A549 (cell line): ENCODE measurements around the gene PTPRS. TPM values are rescaled to one million over a fixed set of nuclear protein-coding genes. Genes with fewer than 3 reads are reported as not detected.

Experiments used
- ATAC-seq, 2 experiments: fragments of 200-7000 bp in 1 of 2; fragments of >200 bp in 1 of 2; cut with Nextera tagmentation in 1 of 2; cut with Tn5 transposase in 1 of 2; 3 replicates each; pipeline versions ENCODE4 v1.8.0 to v1.9.1; 2018 to 2020; ENCODE audit warnings: mild to moderate bottlenecking in 1 of 2, moderate library complexity in 1 of 2
- CTCF ChIA-PET: fragments of 300-600 bp; sonication (Branson Sonifier 250); formaldehyde crosslinking; extraction: SDS; loops from one replicate; lab custom pipeline; 2021; ENCODE audit warnings: antibody characterized with exemption, inconsistent platforms; lab: Yijun Ruan, JAX
- POLR2A ChIA-PET: fragments of 350-600 bp; formaldehyde crosslinking; extraction: SDS; loops from one replicate; lab custom pipeline; 2021; ENCODE audit warnings: antibody characterized with exemption, inconsistent platforms; lab: Yijun Ruan, JAX
- DNase-seq, 2 experiments: peaks; one replicate each; pipeline versions ENCODE4 v3.0.0 to v3.0.0-alpha.2; 2011 to 2016; ENCODE audit warnings: low read depth in 1 of 2, low spot score in 1 of 2
- FAIRE-seq: peaks from 2 replicates; lab custom pipeline; 2011; peaks lifted over from hg19 to GRCh38; lab: Jason Lieb, UNC
- H3K27ac ChIP-seq, 2 experiments: fragments of >200 bp; sonication (Bioruptor Twin); formaldehyde crosslinking; 3 replicates each; pipeline ENCODE4 v1.5.1; 2016 to 2017
- H3K4me1 ChIP-seq: fragments of >200 bp; sonication (Bioruptor Twin); formaldehyde crosslinking; 3 replicates; pipeline ENCODE4 v1.6.1; 2016
- H3K4me2 ChIP-seq: fragments of >200 bp; sonication (Bioruptor Twin); formaldehyde crosslinking; 3 replicates; pipeline ENCODE4 v1.6.1; 2016
- H3K4me3 ChIP-seq: fragments of >200 bp; sonication (Bioruptor Twin); formaldehyde crosslinking; 3 replicates; pipeline ENCODE4 v1.5.1; 2016
- H3K9me3 ChIP-seq: fragments of >200 bp; sonication (Bioruptor Twin); formaldehyde crosslinking; 3 replicates; pipeline ENCODE4 v1.6.1; 2016
- BHLHE40 ChIP-seq: IDR thresholded peaks from 2 replicates; pipeline ENCODE4 v1.6.1; 2012; ENCODE audit warnings: low read depth, low read length, inconsistent platforms
- CBX2 ChIP-seq: fragments of 200-600 bp; sonication (generic); IDR thresholded peaks from 2 replicates; pipeline ENCODE4 v1.6.1; 2016; ENCODE audit warnings: low read depth, mild to moderate bottlenecking, borderline replicate concordance
- CEBPB ChIP-seq, 2 experiments: fragments of >200 bp in 1 of 2; sonication (Bioruptor Twin) in 1 of 2; formaldehyde crosslinking in 1 of 2; IDR thresholded peaks; 2 replicates each; pipeline ENCODE4 v1.6.1; 2012 to 2016
- CHD4 ChIP-seq: fragments of 200-600 bp; sonication (generic); IDR thresholded peaks from 2 replicates; pipeline ENCODE4 v1.6.1; 2016; ENCODE audit warnings: antibody characterized with exemption, mild to moderate bottlenecking, borderline replicate concordance
- EHMT2 ChIP-seq: fragments of 200-600 bp; sonication (generic); IDR thresholded peaks from 2 replicates; pipeline ENCODE4 v1.6.1; 2016; ENCODE audit warnings: antibody characterized with exemption, low read depth, mild to moderate bottlenecking, moderate library complexity
- EP300 ChIP-seq, 2 experiments: fragments of >200 bp; sonication (Bioruptor Twin); formaldehyde crosslinking; IDR thresholded peaks; 2 replicates in 1 of 2; 3 replicates in 1 of 2; pipeline ENCODE4 v1.6.1; 2016 to 2017
- FOSB ChIP-seq: fragments of 250-450 bp; sonication (Bioruptor Pico); IDR thresholded peaks from 2 replicates; pipeline ENCODE4 v1.5.0; 2020; ENCODE audit warnings: mild to moderate bottlenecking, moderate library complexity
- FOSL2 ChIP-seq, 2 experiments: fragments of 450-650 bp in 1 of 2; fragments of >200 bp in 1 of 2; sonication (Bioruptor Twin) in 1 of 2; formaldehyde crosslinking; IDR thresholded peaks; 2 replicates each; pipeline versions ENCODE4 v1.5.0 to v1.6.1; 2016 to 2020; ENCODE audit warnings: mild to moderate bottlenecking in 1 of 2, moderate library complexity in 1 of 2
- FOXS1 ChIP-seq: fragments of 250-450 bp; sonication (Bioruptor Pico); IDR thresholded peaks from 2 replicates; pipeline ENCODE4 v1.5.0; 2020; ENCODE audit warnings: mild to moderate bottlenecking, moderate library complexity
- GATA3 ChIP-seq: IDR thresholded peaks from 2 replicates; pipeline ENCODE4 v1.6.1; 2012; ENCODE audit warnings: borderline replicate concordance
- HEYL ChIP-seq: fragments of 250-450 bp; sonication (Bioruptor Pico); IDR thresholded peaks from 2 replicates; pipeline ENCODE4 v1.8.0; 2021; ENCODE audit warnings: mild to moderate bottlenecking, moderate library complexity
- HOXB13 ChIP-seq: fragments of 250-450 bp; sonication (Bioruptor Pico); IDR thresholded peaks from 2 replicates; pipeline ENCODE4 v1.5.0; 2020; ENCODE audit warnings: low read depth, mild to moderate bottlenecking, moderate library complexity
- HOXB5 ChIP-seq: fragments of 250-450 bp; sonication (Bioruptor Pico); IDR thresholded peaks from 2 replicates; pipeline ENCODE4 v1.5.0; 2020; ENCODE audit warnings: mild to moderate bottlenecking, moderate library complexity
- JUN ChIP-seq, 2 experiments: fragments of >200 bp; sonication (Bioruptor Twin); formaldehyde crosslinking; IDR thresholded peaks; 2 replicates in 1 of 2; 3 replicates in 1 of 2; pipeline ENCODE4 v1.6.1; 2016 to 2017
- KDM1A ChIP-seq: fragments of 200-600 bp; sonication (generic); IDR thresholded peaks from 2 replicates; pipeline ENCODE4 v1.6.1; 2016; ENCODE audit warnings: low read depth, mild to moderate bottlenecking
- KDM5A ChIP-seq: fragments of 200-600 bp; sonication (generic); IDR thresholded peaks from 2 replicates; pipeline ENCODE4 v1.6.1; 2016; ENCODE audit warnings: antibody characterized with exemption, mild to moderate bottlenecking
- MAFK ChIP-seq: fragments of 450-650 bp; IDR thresholded peaks from 2 replicates; pipeline ENCODE4 v1.6.1; 2014; ENCODE audit not compliant: partially characterized antibody
- MAX ChIP-seq: IDR thresholded peaks from 2 replicates; pipeline ENCODE4 v1.6.1; 2012
- NPAS2 ChIP-seq: fragments of 250-450 bp; sonication (Bioruptor Pico); IDR thresholded peaks from 2 replicates; pipeline ENCODE4 v1.8.0; 2022; ENCODE audit warnings: mild to moderate bottlenecking, moderate library complexity, borderline replicate concordance
- NR3C1 ChIP-seq: fragments of >200 bp; sonication (Bioruptor Twin); formaldehyde crosslinking; IDR thresholded peaks from 3 replicates; pipeline ENCODE4 v1.6.1; 2017
- POLR2A ChIP-seq: IDR thresholded peaks from 2 replicates; pipeline ENCODE4 v1.6.1; 2012; ENCODE audit warnings: mild to moderate bottlenecking, low read length
- TFCP2L1 ChIP-seq: fragments of 250-450 bp; sonication (Bioruptor Pico); IDR thresholded peaks from 2 replicates; pipeline ENCODE4 v1.5.0; 2021; ENCODE audit warnings: mild to moderate bottlenecking
- ZNF302 ChIP-seq: fragments of 250-450 bp; sonication (Bioruptor Pico); IDR thresholded peaks from 2 replicates; pipeline ENCODE4 v1.9.0; 2021; ENCODE audit warnings: inconsistent platforms, mild to moderate bottlenecking, moderate library complexity
- WGBS: methylation state at CpG from one replicate; pipeline ENCODE4 v1.1.6; 2017; ENCODE audit errors: missing lambda C conversion rate; 5-methylcytosine and 5-hydroxymethylcytosine counted together
- polyA plus RNA-seq, 4 experiments: library from polyadenylated mRNA; depleted of rRNA in 3 of 4; stranded (reverse); fragments of >200 nt; fragmentation: RNase III in 1 of 4; extraction: RNeasy Plus Mini Kit Qiagen cat#74134 plus additional on column Dnase treatment in 1 of 4; gene quantifications; 2 replicates in 3 of 4; 3 replicates in 1 of 4; pipeline ENCODE4 v1.2.3, GENCODE V29; 2011 to 2017
- TF ChIP-seq, protein P1 (sequence below): fragments of >200 bp; sonication (Bioruptor Twin); formaldehyde crosslinking; IDR thresholded peaks from 3 replicates; pipeline ENCODE4 v1.5.1; 2016
- TF ChIP-seq, protein P2 (sequence below): fragments of >200 bp; sonication (Bioruptor Twin); formaldehyde crosslinking; IDR thresholded peaks from 3 replicates; pipeline ENCODE4 v1.6.1; 2016
- TF ChIP-seq, protein P3 (sequence below): fragments of 250-450 bp; sonication (Bioruptor Pico); IDR thresholded peaks from 2 replicates; pipeline ENCODE4 v1.5.0; 2021; ENCODE audit warnings: mild to moderate bottlenecking, moderate library complexity, borderline replicate concordance

Gene PTPRS
- polyA plus RNA-seq, 2 of the 4 experiments (the other 2 are of a cell fraction) = 22.3 to 44.7 TPM

DNA sequence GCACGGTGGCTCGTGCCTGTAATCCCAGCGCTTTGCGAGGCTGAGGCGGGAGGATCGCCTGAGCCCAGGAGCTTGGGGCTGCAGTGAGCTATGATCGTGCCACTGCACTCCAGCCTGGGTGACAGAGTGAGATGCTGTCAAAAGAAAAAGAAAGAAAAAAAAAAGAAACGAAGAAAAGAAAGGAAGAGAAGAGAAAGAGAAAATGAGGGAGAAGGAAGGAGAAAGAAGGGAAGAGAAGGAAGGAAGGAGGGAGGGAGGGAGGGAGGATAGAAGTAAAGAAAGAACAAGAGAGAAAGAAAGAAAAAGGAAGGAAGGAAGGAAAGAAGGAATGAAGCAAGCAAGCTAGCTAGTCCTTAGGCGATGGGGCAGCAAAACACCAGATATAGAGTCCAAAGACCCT is 14.1 kb downstream of the PTPRS start (continued):
- TF ChIP-seq CHD4 = no peak
- TF ChIP-seq KDM1A = no peak
- no peak for TF ChIP-seq ZNF302

DNA sequence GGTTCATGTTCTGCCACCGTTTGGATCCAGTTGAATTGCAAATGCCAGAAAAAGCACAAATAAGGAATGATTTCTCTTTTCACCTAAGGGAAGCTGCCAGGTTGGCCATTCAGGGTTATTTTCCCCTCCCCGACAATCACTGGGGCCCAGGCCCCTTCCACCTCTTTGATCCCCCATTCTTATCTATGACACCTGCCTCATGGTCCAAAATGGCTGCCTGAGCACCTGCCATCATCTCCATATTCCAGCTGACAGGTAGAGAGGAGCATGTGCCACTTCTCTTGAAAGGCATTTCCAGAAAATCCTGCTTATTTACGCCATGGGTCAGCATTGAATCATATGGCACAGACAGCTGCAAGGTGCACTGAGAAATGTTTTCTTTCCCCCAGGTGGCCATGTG is 15.7 kb downstream of the PTPRS start:
- WGBS = 81% methylated on average over 3 of the region's 3 CpGs
- H3K4me3 ChIP-seq = no peak overlapping the region
- H3K27ac ChIP-seq = no peak overlapping the region
- H3K4me1 ChIP-seq = no peaks in the 10 kb centered on the region
- ATAC-seq (no peak), FAIRE-seq (no peak), DNase-seq (no peak)
- TF ChIP-seq HEYL (CRISPR knock-in tag) (no peak), GATA3 (no peak), TFCP2L1 (CRISPR knock-in tag) (no peak), BHLHE40 (no peak), EHMT2 (no peak), FOSB (CRISPR knock-in tag) (no peak), EP300 (IDR thresholded peaks at IDR 0.05) (no peak)
- POLR2A ChIA-PET = no interaction called here
- CTCF ChIA-PET = interaction anchor here (0.6 kb wide), 1 partner anchor 1895 kb away, joined by 3 read pairs; no protein-coding TSS in a partner anchor
- no peak overlapping the region for H3K4me2 ChIP-seq
- H3K9me3 ChIP-seq = no peaks in the 10 kb centered on the region

DNA sequence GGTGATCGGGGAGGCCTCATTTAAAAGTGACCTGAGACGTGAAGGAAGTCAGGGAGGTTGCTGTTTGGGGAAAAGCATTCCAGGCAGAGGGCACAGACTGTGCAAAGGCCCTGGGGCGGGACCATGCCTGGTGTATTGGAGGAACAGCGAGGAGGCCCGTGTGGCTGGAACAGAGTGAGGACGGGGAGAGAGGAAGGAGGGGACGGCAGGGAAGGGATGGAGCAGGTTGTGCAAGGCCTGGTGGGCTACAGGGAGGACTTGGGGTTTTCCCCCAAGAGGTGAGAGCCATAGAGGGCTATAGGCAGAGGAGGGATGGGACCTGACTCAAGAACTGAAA is 17.2 kb downstream of the PTPRS start:
- no peak for DNase-seq
- ChIA-PET POLR2A (no interaction called here), CTCF (no interaction called here)
- no peak overlapping the region for H3K4me3 ChIP-seq
- whole genome bisulfite sequencing = 88% methylated on average over 7 of the region's 7 CpGs
- H3K9me3 ChIP-seq = no peaks in the 10 kb centered on the region
- no peak overlapping the region for H3K4me2 ChIP-seq
- ATAC-seq = no peak
- no peak for FAIRE-seq
- no peaks in the 10 kb centered on the region for H3K4me1 ChIP-seq
- no peak for TF ChIP-seq CBX2
- no peak for TF ChIP-seq NPAS2 (CRISPR knock-in tag)
- no peak for TF ChIP-seq HOXB5 (CRISPR knock-in tag)
- no peak for TF ChIP-seq FOXS1 (CRISPR knock-in tag)
- TF ChIP-seq POLR2A = no peak
- no peak for TF ChIP-seq CEBPB (IDR thresholded peaks at IDR 0.05)
- TF ChIP-seq JUN (IDR thresholded peaks at IDR 0.05) = no peak
- TF ChIP-seq, protein P1, sequence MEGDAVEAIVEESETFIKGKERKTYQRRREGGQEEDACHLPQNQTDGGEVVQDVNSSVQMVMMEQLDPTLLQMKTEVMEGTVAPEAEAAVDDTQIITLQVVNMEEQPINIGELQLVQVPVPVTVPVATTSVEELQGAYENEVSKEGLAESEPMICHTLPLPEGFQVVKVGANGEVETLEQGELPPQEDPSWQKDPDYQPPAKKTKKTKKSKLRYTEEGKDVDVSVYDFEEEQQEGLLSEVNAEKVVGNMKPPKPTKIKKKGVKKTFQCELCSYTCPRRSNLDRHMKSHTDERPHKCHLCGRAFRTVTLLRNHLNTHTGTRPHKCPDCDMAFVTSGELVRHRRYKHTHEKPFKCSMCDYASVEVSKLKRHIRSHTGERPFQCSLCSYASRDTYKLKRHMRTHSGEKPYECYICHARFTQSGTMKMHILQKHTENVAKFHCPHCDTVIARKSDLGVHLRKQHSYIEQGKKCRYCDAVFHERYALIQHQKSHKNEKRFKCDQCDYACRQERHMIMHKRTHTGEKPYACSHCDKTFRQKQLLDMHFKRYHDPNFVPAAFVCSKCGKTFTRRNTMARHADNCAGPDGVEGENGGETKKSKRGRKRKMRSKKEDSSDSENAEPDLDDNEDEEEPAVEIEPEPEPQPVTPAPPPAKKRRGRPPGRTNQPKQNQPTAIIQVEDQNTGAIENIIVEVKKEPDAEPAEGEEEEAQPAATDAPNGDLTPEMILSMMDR = no peak
- no peak for TF ChIP-seq FOSL2 (IDR thresholded peaks at IDR 0.05)
- TF ChIP-seq FOSL2 (CRISPR knock-in tag; IDR thresholded peaks at IDR 0.05) = no peak
- no peak overlapping the region for H3K27ac ChIP-seq

- Histone ChIP-seq H3K4me3 (no peak overlapping the region), H3K4me1 (no peaks in the 10 kb centered on the region), H3K4me2 (no peak overlapping the region), H3K27ac (no peak overlapping the region), H3K9me3 (no peaks in the 10 kb centered on the region)
- TF ChIP-seq HEYL (CRISPR knock-in tag) (no peak), KDM1A (no peak), HOXB13 (CRISPR knock-in tag) (no peak), NR3C1 (no peak), CEBPB (IDR thresholded peaks at IDR 0.05) (no peak), EHMT2 (no peak), MAFK (no peak), KDM5A (no peak), POLR2A (no peak), MAX (no peak)
- TF ChIP-seq, protein P2, sequence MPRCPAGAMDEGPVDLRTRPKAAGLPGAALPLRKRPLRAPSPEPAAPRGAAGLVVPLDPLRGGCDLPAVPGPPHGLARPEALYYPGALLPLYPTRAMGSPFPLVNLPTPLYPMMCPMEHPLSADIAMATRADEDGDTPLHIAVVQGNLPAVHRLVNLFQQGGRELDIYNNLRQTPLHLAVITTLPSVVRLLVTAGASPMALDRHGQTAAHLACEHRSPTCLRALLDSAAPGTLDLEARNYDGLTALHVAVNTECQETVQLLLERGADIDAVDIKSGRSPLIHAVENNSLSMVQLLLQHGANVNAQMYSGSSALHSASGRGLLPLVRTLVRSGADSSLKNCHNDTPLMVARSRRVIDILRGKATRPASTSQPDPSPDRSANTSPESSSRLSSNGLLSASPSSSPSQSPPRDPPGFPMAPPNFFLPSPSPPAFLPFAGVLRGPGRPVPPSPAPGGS = no peak
- TF ChIP-seq, protein P3, sequence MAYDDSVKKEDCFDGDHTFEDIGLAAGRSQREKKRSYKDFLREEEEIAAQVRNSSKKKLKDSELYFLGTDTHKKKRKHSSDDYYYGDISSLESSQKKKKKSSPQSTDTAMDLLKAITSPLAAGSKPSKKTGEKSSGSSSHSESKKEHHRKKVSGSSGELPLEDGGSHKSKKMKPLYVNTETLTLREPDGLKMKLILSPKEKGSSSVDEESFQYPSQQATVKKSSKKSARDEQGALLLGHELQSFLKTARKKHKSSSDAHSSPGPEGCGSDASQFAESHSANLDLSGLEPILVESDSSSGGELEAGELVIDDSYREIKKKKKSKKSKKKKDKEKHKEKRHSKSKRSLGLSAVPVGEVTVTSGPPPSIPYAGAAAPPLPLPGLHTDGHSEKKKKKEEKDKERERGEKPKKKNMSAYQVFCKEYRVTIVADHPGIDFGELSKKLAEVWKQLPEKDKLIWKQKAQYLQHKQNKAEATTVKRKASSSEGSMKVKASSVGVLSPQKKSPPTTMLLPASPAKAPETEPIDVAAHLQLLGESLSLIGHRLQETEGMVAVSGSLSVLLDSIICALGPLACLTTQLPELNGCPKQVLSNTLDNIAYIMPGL (CRISPR knock-in tag) = no peak
- no peak for ATAC-seq
- ChIA-PET CTCF (interaction anchor here (0.6 kb wide), 1 partner anchor 1003 kb away, joined by 3 read pairs; no protein-coding TSS in a partner anchor), POLR2A (no interaction called here)
- DNase-seq = no peak
- no peak for FAIRE-seq
- 87% methylated on average over 17 of the region's 34 CpGs for WGBS
Observed at GRCh38 chr19:5321851-5322681, 18.5 kb downstream of the PTPRS start.
